Neural cell (in vitro differentiated cells): ENCODE data around the gene AIF1. TPM values are rescaled to one million over a fixed set of nuclear protein-coding genes. Genes with fewer than 3 reads are reported as not detected.

Experiments used
- H2AFZ ChIP-seq: fragments of 200-600, 300-800 bp; sonication (generic), shearing (Covaris generic); 2 replicates; pipeline ENCODE4 v1.6.0; 2014; ENCODE audit warnings: low read depth, mild to moderate bottlenecking, antibody characterized with exemption, low read length, moderate library complexity
- H3F3A ChIP-seq: fragments of 200-600 bp; shearing (Covaris generic); 2 replicates; pipeline ENCODE4 v1.6.1; 2016; ENCODE audit warnings: mild to moderate bottlenecking, moderate library complexity, mixed read lengths, antibody characterized with exemption, low read length; ENCODE audit not compliant: insufficient read depth, poor library complexity, severe bottlenecking
- H3K27ac ChIP-seq: fragments of 200-600, 300-800 bp; sonication (generic), shearing (Covaris generic); 2 replicates; pipeline ENCODE4 v1.5.1; 2014; ENCODE audit warnings: mild to moderate bottlenecking, low read length, moderate library complexity
- H3K27me3 ChIP-seq: fragments of 300-800, 200-600 bp; sonication (generic), shearing (Covaris generic); 2 replicates; pipeline ENCODE4 v1.6.0; 2014; ENCODE audit warnings: mild to moderate bottlenecking, low read depth, low read length, moderate library complexity; ENCODE audit not compliant: insufficient read depth
- H3K36me3 ChIP-seq: fragments of 300-800, 200-600 bp; sonication (generic), shearing (Covaris generic); 2 replicates; pipeline ENCODE4 v1.5.1; 2014; ENCODE audit warnings: mild to moderate bottlenecking, antibody characterized with exemption, low read length, moderate library complexity; ENCODE audit not compliant: insufficient read depth
- H3K4me2 ChIP-seq: fragments of 300-800, 200-600 bp; sonication (generic), shearing (Covaris generic); 2 replicates; pipeline ENCODE4 v1.6.0; 2014; ENCODE audit warnings: mild to moderate bottlenecking, low read length
- H3K4me3 ChIP-seq: fragments of 300-800, 200-600 bp; sonication (generic), shearing (Covaris generic); 2 replicates; pipeline ENCODE4 v1.5.1; 2014; ENCODE audit warnings: mild to moderate bottlenecking, low read length, moderate library complexity
- H3K79me2 ChIP-seq: fragments of 200-600 bp; shearing (Covaris generic); replicated peaks from 2 replicates; pipeline ENCODE4 v1.6.0; 2014; ENCODE audit warnings: mild to moderate bottlenecking, low read length, moderate library complexity; ENCODE audit not compliant: insufficient read depth
- H3K9ac ChIP-seq: fragments of 300-800, 200-600 bp; sonication (generic), shearing (Covaris generic); 2 replicates; pipeline ENCODE4 v1.6.1; 2016; ENCODE audit warnings: mild to moderate bottlenecking, low read length, mixed read lengths
- H3K9me2 ChIP-seq: fragments of 200-600 bp; shearing (Covaris generic); 2 replicates; pipeline ENCODE4 v1.6.1; 2016; ENCODE audit warnings: mild to moderate bottlenecking, low read length, mixed read lengths; ENCODE audit not compliant: insufficient read depth
- H3K9me3 ChIP-seq: fragments of 200-600, 300-800 bp; sonication (generic), shearing (Covaris generic); 2 replicates; pipeline ENCODE4 v1.6.1; 2016; ENCODE audit warnings: mild to moderate bottlenecking, mixed run types, low read length, moderate library complexity, mixed read lengths
- H4K20me1 ChIP-seq: fragments of 200-600 bp; shearing (Covaris generic); 2 replicates; pipeline ENCODE4 v1.6.1; 2016; ENCODE audit warnings: mild to moderate bottlenecking, mixed run types; ENCODE audit not compliant: insufficient read depth
- CTCF ChIP-seq: fragments of 450-650 bp; IDR thresholded peaks from 2 replicates; pipeline ENCODE4 v1.5.1; 2014; ENCODE audit warnings: antibody characterized with exemption, mild to moderate bottlenecking, moderate library complexity; ENCODE audit not compliant: poor library complexity, severe bottlenecking
- EP300 ChIP-seq: fragments of 450-650 bp; conservative IDR thresholded peaks from 2 replicates; pipeline ENCODE4 v1.6.1; 2014; ENCODE audit warnings: antibody characterized with exemption, mild to moderate bottlenecking, moderate library complexity; ENCODE audit not compliant: poor library complexity, severe bottlenecking
- EZH2 ChIP-seq: fragments of 200-600, 300-800 bp; shearing (Covaris generic), sonication (generic); IDR thresholded peaks from 2 replicates; pipeline ENCODE4 v1.6.1; 2014; ENCODE audit warnings: antibody characterized with exemption, low read length, borderline replicate concordance, mild to moderate bottlenecking; ENCODE audit not compliant: insufficient read depth, poor library complexity, severe bottlenecking
- MXI1 ChIP-seq: fragments of 450-650 bp; conservative IDR thresholded peaks from 2 replicates; pipeline ENCODE4 v1.6.1; 2014; ENCODE audit warnings: antibody characterized with exemption, mild to moderate bottlenecking; ENCODE audit not compliant: poor library complexity, severe bottlenecking
- POLR2AphosphoS5 ChIP-seq: IDR thresholded peaks from 2 replicates; pipeline ENCODE4 v1.6.1; 2012
- RAD21 ChIP-seq: fragments of 450-650 bp; conservative IDR thresholded peaks from 2 replicates; pipeline ENCODE4 v1.6.1; 2014; ENCODE audit warnings: antibody characterized with exemption, mild to moderate bottlenecking, moderate library complexity
- SMC3 ChIP-seq: fragments of 450-650 bp; conservative IDR thresholded peaks from 2 replicates; pipeline ENCODE4 v1.6.1; 2014; ENCODE audit warnings: antibody characterized with exemption, mild to moderate bottlenecking, moderate library complexity; ENCODE audit not compliant: poor library complexity
- TAF1 ChIP-seq: IDR thresholded peaks from 2 replicates; pipeline ENCODE4 v1.6.1; 2012; ENCODE audit warnings: low read depth
- polyA plus RNA-seq: library from polyadenylated mRNA; depleted of rRNA; stranded (reverse); fragments of >200 nt; gene quantifications from 2 replicates; pipeline ENCODE4 v1.2.3, GENCODE V29; 2014
- TF ChIP-seq, protein P1 (sequence below): IDR thresholded peaks from 2 replicates; pipeline ENCODE4 v1.6.1; 2012; ENCODE audit warnings: borderline replicate concordance

The AIF1 gene
- polyA plus RNA-seq, 1 donor from 2014 or later, result not detected

DNA sequence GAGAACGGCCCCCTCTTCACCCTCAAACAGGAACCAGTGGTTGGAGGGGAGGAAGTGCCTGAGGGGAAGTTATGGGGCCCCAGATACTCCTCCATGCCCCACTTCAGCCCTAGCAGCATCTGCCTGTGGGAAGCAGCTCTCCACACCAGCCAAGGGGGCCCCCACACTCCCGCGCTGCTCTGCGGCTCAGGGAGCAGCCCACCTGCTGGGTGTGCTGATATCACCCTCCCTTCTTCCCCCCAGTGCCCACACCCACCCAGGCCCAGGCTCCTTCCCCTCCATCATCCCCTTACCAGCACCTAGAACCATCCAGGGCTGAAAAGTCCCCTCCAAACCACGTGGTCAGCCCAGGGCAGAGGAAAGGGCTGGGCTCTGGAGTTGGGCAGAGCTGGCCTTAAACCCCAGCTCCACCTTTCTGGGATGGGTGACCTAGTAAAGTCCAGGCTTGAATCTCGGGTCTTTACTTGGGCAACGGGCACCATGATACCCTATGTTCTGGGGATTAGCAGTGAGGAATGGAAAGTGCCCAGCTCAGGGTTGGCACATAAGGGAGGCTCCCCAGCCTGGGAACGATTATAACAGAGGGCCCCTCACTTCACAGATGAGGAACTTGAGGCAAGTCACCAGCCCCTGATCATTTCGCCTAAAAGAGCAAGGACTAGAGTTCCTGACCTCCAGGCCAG lies 28.3 kb upstream of the AIF1 start:
- H3F3A ChIP-seq, result no peaks in the 10 kb centered on the region
- H3K9me2 ChIP-seq, result no peaks in the 10 kb centered on the region
- H3K36me3 ChIP-seq, result no peaks in the 10 kb centered on the region
- H3K4me3 ChIP-seq, result no peak overlapping the region
- H2AFZ ChIP-seq, result no peak overlapping the region
- no peak overlapping the region for H3K4me2 ChIP-seq
- no peaks in the 10 kb centered on the region for H3K9me3 ChIP-seq
- no peak overlapping the region for H3K9ac ChIP-seq
- TF ChIP-seq EP300 (no peak), CTCF (no peak), RAD21 (no peak), POLR2AphosphoS5 (no peak), MXI1 (no peak), EZH2 (no peak), SMC3 (no peak)
- TF ChIP-seq, protein P1, sequence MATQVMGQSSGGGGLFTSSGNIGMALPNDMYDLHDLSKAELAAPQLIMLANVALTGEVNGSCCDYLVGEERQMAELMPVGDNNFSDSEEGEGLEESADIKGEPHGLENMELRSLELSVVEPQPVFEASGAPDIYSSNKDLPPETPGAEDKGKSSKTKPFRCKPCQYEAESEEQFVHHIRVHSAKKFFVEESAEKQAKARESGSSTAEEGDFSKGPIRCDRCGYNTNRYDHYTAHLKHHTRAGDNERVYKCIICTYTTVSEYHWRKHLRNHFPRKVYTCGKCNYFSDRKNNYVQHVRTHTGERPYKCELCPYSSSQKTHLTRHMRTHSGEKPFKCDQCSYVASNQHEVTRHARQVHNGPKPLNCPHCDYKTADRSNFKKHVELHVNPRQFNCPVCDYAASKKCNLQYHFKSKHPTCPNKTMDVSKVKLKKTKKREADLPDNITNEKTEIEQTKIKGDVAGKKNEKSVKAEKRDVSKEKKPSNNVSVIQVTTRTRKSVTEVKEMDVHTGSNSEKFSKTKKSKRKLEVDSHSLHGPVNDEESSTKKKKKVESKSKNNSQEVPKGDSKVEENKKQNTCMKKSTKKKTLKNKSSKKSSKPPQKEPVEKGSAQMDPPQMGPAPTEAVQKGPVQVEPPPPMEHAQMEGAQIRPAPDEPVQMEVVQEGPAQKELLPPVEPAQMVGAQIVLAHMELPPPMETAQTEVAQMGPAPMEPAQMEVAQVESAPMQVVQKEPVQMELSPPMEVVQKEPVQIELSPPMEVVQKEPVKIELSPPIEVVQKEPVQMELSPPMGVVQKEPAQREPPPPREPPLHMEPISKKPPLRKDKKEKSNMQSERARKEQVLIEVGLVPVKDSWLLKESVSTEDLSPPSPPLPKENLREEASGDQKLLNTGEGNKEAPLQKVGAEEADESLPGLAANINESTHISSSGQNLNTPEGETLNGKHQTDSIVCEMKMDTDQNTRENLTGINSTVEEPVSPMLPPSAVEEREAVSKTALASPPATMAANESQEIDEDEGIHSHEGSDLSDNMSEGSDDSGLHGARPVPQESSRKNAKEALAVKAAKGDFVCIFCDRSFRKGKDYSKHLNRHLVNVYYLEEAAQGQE, result no peak
- no peaks in the 10 kb centered on the region for H4K20me1 ChIP-seq
- H3K27me3 ChIP-seq, result peaks cover 4% of the 10 kb centered on the region
- H3K27ac ChIP-seq, result no peak overlapping the region
- H3K79me2 ChIP-seq, result no peaks in the 10 kb centered on the region

DNA sequence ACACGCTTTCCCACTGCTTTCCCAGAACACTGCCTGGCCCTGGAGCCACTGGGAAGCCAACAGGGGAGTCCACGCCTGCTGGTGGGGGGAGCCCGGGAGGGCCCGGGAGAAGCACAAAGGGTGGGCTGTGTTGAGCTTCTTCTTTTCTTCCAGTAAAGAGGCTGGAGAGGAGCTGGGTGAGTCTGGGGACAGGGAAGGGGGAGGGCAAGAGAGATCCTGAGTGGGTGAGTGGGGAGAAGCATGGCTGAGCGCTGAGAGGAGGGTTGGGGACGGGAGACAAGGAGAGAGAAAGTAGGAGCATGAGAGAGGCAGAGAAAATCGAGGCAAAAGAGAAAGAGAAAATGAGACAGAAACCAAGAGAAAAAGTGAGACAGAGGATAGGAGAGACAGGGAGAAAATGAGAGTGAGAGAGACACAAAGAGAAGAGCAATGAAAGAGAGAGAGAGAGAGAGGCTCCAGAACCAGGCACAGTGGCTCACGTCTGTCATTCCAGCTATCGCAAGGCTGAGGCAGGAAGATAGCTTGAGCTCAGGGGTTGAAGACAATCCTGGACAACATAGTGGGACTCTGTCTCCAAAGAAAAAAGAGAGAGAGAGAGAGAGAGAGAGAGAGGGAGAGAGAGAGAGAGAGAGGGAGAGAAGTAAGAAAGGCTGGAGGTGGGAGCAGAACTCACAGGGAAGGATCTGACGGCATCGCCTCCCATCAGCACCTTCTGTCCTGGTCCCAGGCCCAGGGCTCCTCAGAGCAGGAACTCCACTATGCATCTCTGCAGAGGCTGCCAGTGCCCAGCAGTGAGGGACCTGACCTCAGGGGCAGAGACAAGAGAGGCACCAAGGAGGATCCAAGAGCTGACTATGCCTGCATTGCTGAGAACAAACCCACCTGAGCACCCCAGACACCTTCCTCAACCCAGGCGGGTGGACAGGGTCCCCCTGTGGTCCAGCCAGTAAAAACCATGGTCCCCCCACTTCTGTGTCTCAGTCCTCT lies 26.9 kb upstream of the AIF1 start:
- no peak for TF ChIP-seq EP300
- no peak for TF ChIP-seq RAD21
- TF ChIP-seq EZH2, result no peak
- no peak for TF ChIP-seq SMC3
- no peak for TF ChIP-seq MXI1
- TF ChIP-seq, protein P1, result no peak
- TF ChIP-seq TAF1, result no peak
- H3K9me2 ChIP-seq, result no peaks in the 10 kb centered on the region
- H2AFZ ChIP-seq, result no peak overlapping the region
- H3K36me3 ChIP-seq, result no peaks in the 10 kb centered on the region
- no peaks in the 10 kb centered on the region for H4K20me1 ChIP-seq
- no peaks in the 10 kb centered on the region for H3K9me3 ChIP-seq
- no peaks in the 10 kb centered on the region for H3K27me3 ChIP-seq
- no peaks in the 10 kb centered on the region for H3F3A ChIP-seq
- H3K4me3 ChIP-seq, result no peak overlapping the region
- no peak overlapping the region for H3K27ac ChIP-seq
- H3K79me2 ChIP-seq, result no peaks in the 10 kb centered on the region
- H3K9ac ChIP-seq, result no peak overlapping the region
- no peak overlapping the region for H3K4me2 ChIP-seq
